H1 (cell line): ENCODE results near the gene SLC22A15. TPM values are rescaled to one million over a fixed set of nuclear protein-coding genes. Genes with fewer than 3 reads are reported as not detected.

Source experiments
- CTCF ChIA-PET: fragments of 300-600 bp; sonication (Branson Sonifier 250); formaldehyde crosslinking; loops from one replicate; lab custom pipeline; 2021; ENCODE audit not compliant: partially characterized antibody; lab: Charles Lee
- POLR2A ChIA-PET: fragments of 300-600 bp; sonication (Branson Sonifier 250); formaldehyde crosslinking; loops from one replicate; lab custom pipeline; 2021; ENCODE audit warnings: inconsistent platforms; ENCODE audit not compliant: partially characterized antibody; lab: Charles Lee
- DNase-seq, 2 experiments: peaks; one replicate each; pipeline versions ENCODE4 v3.0.0 to v3.0.0-alpha.2; 2010 to 2022; ENCODE audit warnings: low spot score in 2 of 2, low read depth in 1 of 2, mixed read lengths in 1 of 2
- FAIRE-seq: peaks from 2 replicates; lab custom pipeline; 2011; peaks lifted over from hg19 to GRCh38; lab: Jason Lieb, UNC
- H2AFZ ChIP-seq: 2 replicates; pipeline ENCODE4 v1.8.1; 2012; ENCODE audit warnings: low read length, inconsistent platforms
- H2AK5ac ChIP-seq: 2 replicates; pipeline ENCODE4 v1.6.1; 2013; ENCODE audit warnings: low read depth, low read length
- H2BK120ac ChIP-seq: replicated peaks from 2 replicates; pipeline ENCODE3; 2013; ENCODE audit warnings: low read depth, low read length, inconsistent platforms
- H2BK12ac ChIP-seq: 2 replicates; pipeline ENCODE4 v1.6.1; 2013; ENCODE audit warnings: low read depth, low read length
- H2BK15ac ChIP-seq: 2 replicates; pipeline ENCODE4 v1.6.1; 2013; ENCODE audit warnings: low read length
- H2BK20ac ChIP-seq: 2 replicates; pipeline ENCODE4 v1.6.1; 2013; ENCODE audit warnings: low read length
- H2BK5ac ChIP-seq: 2 replicates; pipeline ENCODE4 v1.6.1; 2013; ENCODE audit warnings: low read depth, low read length
- H3K14ac ChIP-seq: 2 replicates; pipeline ENCODE4 v1.6.1; 2013; ENCODE audit warnings: inconsistent platforms; ENCODE audit not compliant: insufficient read length
- H3K18ac ChIP-seq: 2 replicates; pipeline ENCODE4 v1.6.1; 2013; ENCODE audit warnings: low read length; ENCODE audit errors: extremely low read depth
- H3K23ac ChIP-seq: 2 replicates; pipeline ENCODE4 v1.6.1; 2013; ENCODE audit warnings: inconsistent platforms; ENCODE audit not compliant: insufficient read length
- H3K23me2 ChIP-seq: 2 replicates; pipeline ENCODE4 v1.6.1; 2013; ENCODE audit warnings: low read depth, low read length
- H3K27ac ChIP-seq: 2 replicates; pipeline ENCODE4 v1.6.1; 2011; ENCODE audit warnings: low read depth, low read length, inconsistent platforms
- H3K27me3 ChIP-seq, 4 experiments: replicated peaks in 1 of 4; 1 replicate in 1 of 4; 2 replicates in 3 of 4; pipeline versions ENCODE4 v1.6.1 to v1.8.1; 2011 to 2013; ENCODE audit warnings: low read length in 3 of 4, mild to moderate bottlenecking in 3 of 4, inconsistent platforms in 2 of 4, mixed read lengths in 2 of 4, moderate library complexity in 1 of 4; ENCODE audit not compliant: control insufficient read depth in 3 of 4, insufficient read depth in 3 of 4; ENCODE audit errors: extremely low read depth in 1 of 4
- H3K36me3 ChIP-seq, 4 experiments: 2 replicates each; pipeline versions ENCODE4 v1.6.1 to v1.8.1; 2011 to 2013; ENCODE audit warnings: mild to moderate bottlenecking in 4 of 4, low read length in 3 of 4, moderate library complexity in 2 of 4, control low read depth in 1 of 4, inconsistent platforms in 1 of 4; ENCODE audit not compliant: insufficient read depth in 4 of 4, control insufficient read depth in 2 of 4
- H3K4ac ChIP-seq: replicated peaks from 2 replicates; pipeline ENCODE3; 2013; ENCODE audit warnings: low read length, low read depth, mixed read lengths, inconsistent platforms; ENCODE audit not compliant: insufficient read length
- H3K4me1 ChIP-seq, 4 experiments: replicated peaks in 1 of 4; 1 replicate in 1 of 4; 2 replicates in 3 of 4; pipeline versions ENCODE4 v1.6.1 to v1.8.1; 2011 to 2013; ENCODE audit warnings: low read length in 3 of 4, inconsistent platforms in 2 of 4, mixed read lengths in 1 of 4; ENCODE audit not compliant: insufficient read depth in 4 of 4, control insufficient read depth in 3 of 4
- H3K4me2 ChIP-seq, 2 experiments: 2 replicates each; pipeline versions ENCODE4 v1.6.1 to v1.8.1; 2011 to 2013; ENCODE audit warnings: low read depth in 2 of 2, low read length in 2 of 2, control low read depth in 1 of 2, inconsistent platforms in 1 of 2, mild to moderate bottlenecking in 1 of 2; ENCODE audit not compliant: insufficient read depth in 1 of 2
- H3K4me3 ChIP-seq, 4 experiments: fragments of 200-600, 300-600 bp in 1 of 4; sonication (generic), shearing (Covaris generic), sonication (Bioruptor Twin) in 1 of 4; 2 replicates each; pipeline versions ENCODE4 v1.5.1 to v1.8.1; 2011 to 2016; ENCODE audit warnings: low read length in 4 of 4, low read depth in 3 of 4, control low read depth in 2 of 4, inconsistent platforms in 2 of 4, mild to moderate bottlenecking in 2 of 4, mixed read lengths in 1 of 4, moderate library complexity in 1 of 4; ENCODE audit not compliant: insufficient read depth in 2 of 4; ENCODE audit errors: extremely low read depth in 1 of 4
- H3K56ac ChIP-seq: replicated peaks from 2 replicates; pipeline ENCODE3; 2013; ENCODE audit warnings: low read depth, mild to moderate bottlenecking, mixed read lengths, low read length, inconsistent platforms; ENCODE audit not compliant: insufficient read length
- H3K79me1 ChIP-seq: 2 replicates; pipeline ENCODE4 v1.6.1; 2013; ENCODE audit warnings: low read depth, low read length, control low read depth
- H3K79me2 ChIP-seq, 2 experiments: 2 replicates each; pipeline versions ENCODE4 v1.6.1 to v1.8.1; 2012 to 2013; ENCODE audit warnings: low read length in 2 of 2, mild to moderate bottlenecking in 2 of 2, inconsistent platforms in 1 of 2; ENCODE audit not compliant: insufficient read depth in 2 of 2, control insufficient read depth in 1 of 2
- H3K9ac ChIP-seq, 4 experiments: replicated peaks in 1 of 4; 1 replicate in 1 of 4; 2 replicates in 3 of 4; pipeline versions ENCODE4 v1.6.1 to v1.8.1; 2011 to 2013; ENCODE audit warnings: low read depth in 3 of 4, low read length in 3 of 4, control low read depth in 2 of 4, mild to moderate bottlenecking in 2 of 4, moderate library complexity in 2 of 4, inconsistent platforms in 1 of 4; ENCODE audit errors: extremely low read depth in 1 of 4
- H3K9me3 ChIP-seq, 2 experiments: 2 replicates each; pipeline versions ENCODE4 v1.6.1 to v1.8.1; 2012 to 2013; ENCODE audit warnings: mild to moderate bottlenecking in 2 of 2, moderate library complexity in 2 of 2, control low read depth in 1 of 2, inconsistent platforms in 1 of 2, low read depth in 1 of 2, low read length in 1 of 2, mixed read lengths in 1 of 2; ENCODE audit not compliant: insufficient read depth in 2 of 2
- H4K20me1 ChIP-seq, 2 experiments: replicated peaks in 1 of 2; 2 replicates each; pipeline versions ENCODE3 to v1.8.1; 2011 to 2013; ENCODE audit warnings: inconsistent platforms in 2 of 2, low read length in 2 of 2, mild to moderate bottlenecking in 1 of 2; ENCODE audit not compliant: insufficient read depth in 2 of 2, control insufficient read depth in 1 of 2
- H4K5ac ChIP-seq: 2 replicates; pipeline ENCODE4 v1.6.1; 2013; ENCODE audit warnings: low read length, low read depth, mixed read lengths, inconsistent platforms; ENCODE audit not compliant: insufficient read length
- H4K8ac ChIP-seq: 2 replicates; pipeline ENCODE4 v1.8.0; 2013; ENCODE audit warnings: mild to moderate bottlenecking, moderate library complexity, low read length, inconsistent platforms; ENCODE audit not compliant: insufficient read depth; ENCODE audit errors: extremely low read depth
- H4K91ac ChIP-seq: replicated peaks from 2 replicates; pipeline ENCODE3; 2013; ENCODE audit warnings: low read length, mixed read lengths, inconsistent platforms; ENCODE audit not compliant: insufficient read length
- CBX8 ChIP-seq: fragments of 300-800, 300-1000 bp; sonication (generic); IDR thresholded peaks from 2 replicates; pipeline ENCODE4 v1.7.1; 2016; ENCODE audit warnings: low read depth, low read length, borderline replicate concordance
- EZH2 ChIP-seq: fragments of 200-600 bp; sonication (generic); IDR thresholded peaks from 2 replicates; pipeline ENCODE4 v1.7.1; 2012; ENCODE audit warnings: low read depth, mild to moderate bottlenecking, moderate library complexity, low read length, inconsistent platforms; ENCODE audit not compliant: severe bottlenecking
- HDAC2 ChIP-seq, 2 experiments: fragments of 300-600 bp in 1 of 2; sonication (generic) in 1 of 2; IDR thresholded peaks; 2 replicates each; pipeline ENCODE4 v1.6.1; 2011 to 2012; ENCODE audit warnings: low read depth in 2 of 2, low read length in 2 of 2, mild to moderate bottlenecking in 2 of 2, moderate library complexity in 2 of 2, borderline replicate concordance in 1 of 2, inconsistent platforms in 1 of 2
- JUN ChIP-seq: IDR thresholded peaks from 2 replicates; pipeline ENCODE4 v1.6.1; 2011; ENCODE audit warnings: low read depth, mild to moderate bottlenecking, improper control_type of control experiment, low read length
- JUND ChIP-seq: IDR thresholded peaks from 2 replicates; pipeline ENCODE4 v1.6.1; 2011; ENCODE audit warnings: mild to moderate bottlenecking, improper control_type of control experiment, low read length
- KDM1A ChIP-seq: fragments of 200-600, 300-600 bp; sonication (generic); IDR thresholded peaks from 2 replicates; pipeline ENCODE4 v1.7.1; 2016; ENCODE audit warnings: mild to moderate bottlenecking, low read length, borderline replicate concordance
- TAF1 ChIP-seq: IDR thresholded peaks from 2 replicates; pipeline ENCODE4 v1.6.1; 2011; ENCODE audit warnings: mild to moderate bottlenecking, low read depth, low read length
- ZNF274 ChIP-seq: IDR thresholded peaks from 2 replicates; pipeline ENCODE4 v1.7.0; 2012; ENCODE audit warnings: low read length, borderline replicate concordance; ENCODE audit errors: extremely low read depth
- WGBS, 2 experiments: shearing (Covaris generic) in 1 of 2; methylation state at CpG; one replicate each; pipeline versions ENCODE4 v1.1.6 to v1.1.7; 2013 to 2015; ENCODE audit warnings: low lambda C conversion rate in 2 of 2, mixed read lengths in 2 of 2, inconsistent platforms in 1 of 2, low coverage in 1 of 2, missing lambda C conversion rate in 1 of 2; ENCODE audit not compliant: insufficient replicate concordance in 2 of 2, insufficient coverage in 1 of 2, insufficient read length in 1 of 2; ENCODE audit errors: extremely low coverage in 1 of 2, missing lambda C conversion rate in 1 of 2; 5-methylcytosine and 5-hydroxymethylcytosine counted together
- polyA plus RNA-seq, 7 experiments: library from polyadenylated mRNA; depleted of rRNA in 3 of 7; stranded (reverse) in 5 of 7; unstranded in 2 of 7; fragments of >200 nt in 5 of 7; fragments of 200-250 nt in 2 of 7; gene quantifications; 1 replicate in 5 of 7; 2 replicates in 1 of 7; 4 replicates in 1 of 7; pipeline versions ENCODE4 v1.2.1 to v1.2.3, GENCODE V29; 2011 to 2013; ENCODE audit warnings: missing spikeins in 2 of 7, mixed read lengths in 2 of 7
- total RNA-seq: library from RNA; stranded (reverse); fragmentation: NEBNext Ultra II Directional; extraction: Animal tissue kit (Norgen Biotek cat#: 25700); gene quantifications from 2 replicates; pipeline ENCODE4 v1.2.1, GENCODE V29; 2021

Gene SLC22A15
- total and polyA plus RNA-seq, 2 of the 8 experiments (the other 6 are each of a cell fraction or from before 2014, with no cell fraction given), result 3.2 to 3.3 TPM

DNA sequence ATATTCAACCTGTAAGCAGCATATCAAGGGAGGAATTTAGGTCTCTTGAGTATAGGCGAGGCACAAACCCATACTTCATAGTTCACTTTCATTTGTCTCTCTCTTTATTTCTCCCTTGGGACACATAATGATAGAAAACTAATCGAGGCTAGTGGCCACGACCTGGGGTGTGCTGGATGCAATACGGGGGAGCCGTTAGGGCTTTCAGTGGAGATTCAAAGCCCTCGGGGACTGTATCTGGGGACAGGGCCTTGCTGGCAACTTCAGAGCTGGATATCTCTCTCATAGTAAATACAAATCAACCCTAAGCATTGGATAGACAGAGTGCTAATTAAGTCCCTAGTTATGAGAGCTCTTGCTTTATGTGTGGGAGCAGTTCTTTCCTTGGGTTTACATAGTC is 36.9 kb upstream of the SLC22A15 start:
- Histone ChIP-seq H3K14ac (no peak overlapping the region), H3K56ac (no peak overlapping the region), H2BK12ac (no peak overlapping the region), H2BK5ac (no peak overlapping the region), H3K79me2 (no peaks in the 10 kb centered on the region), H3K4me2 (no peak overlapping the region), H3K4me1 (no peaks in the 10 kb centered on the region), H3K9me3 (no peaks in the 10 kb centered on the region), H4K8ac (no peak overlapping the region), H3K4me3 (no peak overlapping the region), H3K27ac (no peak overlapping the region), H4K20me1 (no peaks in the 10 kb centered on the region), H2BK120ac (no peak overlapping the region), H3K79me1 (no peaks in the 10 kb centered on the region), H2AFZ (no peak overlapping the region), H3K18ac (no peak overlapping the region), H4K5ac (no peak overlapping the region), H2BK15ac (no peak overlapping the region), H2BK20ac (no peak overlapping the region), H3K27me3 (no peaks in the 10 kb centered on the region), H3K23me2 (no peaks in the 10 kb centered on the region), H3K23ac (no peak overlapping the region), H3K36me3 (no peaks in the 10 kb centered on the region), H2AK5ac (no peak overlapping the region), H3K4ac (no peak overlapping the region), H3K9ac (no peak overlapping the region), H4K91ac (no peak overlapping the region)
- DNase-seq (no peak), FAIRE-seq (no peak)
- ChIA-PET POLR2A (no interaction called here), CTCF (interaction anchor here (0.9 kb wide), 1 partner anchor 42 kb away, joined by 4 read pairs; no protein-coding TSS in a partner anchor)
- WGBS, 2 experiments, result 86% methylated on average over 6 of the region's 6 CpGs; no CpG with 5 or more reads in 1 of the 2 experiments
- TF ChIP-seq ZNF274 (no peak), JUN (no peak), EZH2 (no peak), KDM1A (no peak), TAF1 (no peak), JUND (no peak), CBX8 (no peak), HDAC2 (IDR thresholded peaks at IDR 0.05; ENCODE audit: borderline replicate concordance in 1 of 2, low read depth in 2 of 2, low read length in 2 of 2) (no peak)
